Ishikawa (cell line): Measurements from ENCODE around the gene PDE6B.

ENCODE experiments used
- CEBPB ChIP-seq: IDR thresholded peaks from 2 replicates; pipeline ENCODE4 v1.6.1; 2012
- CREB1 ChIP-seq: IDR thresholded peaks from 2 replicates; pipeline ENCODE4 v1.6.1; 2012; ENCODE audit warnings: low read depth
- EGR1 ChIP-seq: IDR thresholded peaks from 2 replicates; pipeline ENCODE4 v1.6.1; 2012
- EP300 ChIP-seq: IDR thresholded peaks from 2 replicates; pipeline ENCODE4 v1.6.1; 2012; ENCODE audit warnings: borderline replicate concordance
- FOXM1 ChIP-seq: IDR thresholded peaks from 2 replicates; pipeline ENCODE4 v1.6.1; 2012; ENCODE audit warnings: low read depth, borderline replicate concordance
- MAX ChIP-seq: IDR thresholded peaks from 2 replicates; pipeline ENCODE4 v1.6.1; 2012
- NFIC ChIP-seq: IDR thresholded peaks from 2 replicates; pipeline ENCODE4 v1.6.1; 2012
- RAD21 ChIP-seq: IDR thresholded peaks from 2 replicates; pipeline ENCODE4 v1.6.1; 2012; ENCODE audit warnings: low read depth
- REST ChIP-seq: IDR thresholded peaks from 2 replicates; pipeline ENCODE4 v1.6.1; 2012; ENCODE audit warnings: low read depth, mild to moderate bottlenecking
- TAF1 ChIP-seq: IDR thresholded peaks from 2 replicates; pipeline ENCODE4 v1.6.1; 2012; ENCODE audit warnings: low read depth, mild to moderate bottlenecking
- TCF12 ChIP-seq: IDR thresholded peaks from 2 replicates; pipeline ENCODE4 v1.6.1; 2012; ENCODE audit warnings: low read depth
- TEAD4 ChIP-seq: IDR thresholded peaks from 2 replicates; pipeline ENCODE4 v1.6.1; 2012
- USF1 ChIP-seq: IDR thresholded peaks from 2 replicates; pipeline ENCODE4 v1.6.1; 2012
- YY1 ChIP-seq: IDR thresholded peaks from 2 replicates; pipeline ENCODE4 v1.6.1; 2012; ENCODE audit warnings: low read depth
- ZBTB7A ChIP-seq: IDR thresholded peaks from 2 replicates; pipeline ENCODE4 v1.6.1; 2012; ENCODE audit warnings: low read depth

PDE6B gene

GRCh38 chr4:587671-588350 is 37.6 kb upstream of the PDE6B start:
- no peak for TF ChIP-seq MAX
- TF ChIP-seq NFIC: no peak
- TF ChIP-seq TEAD4: no peak
- TF ChIP-seq FOXM1: no peak
- no peak for TF ChIP-seq EP300
- TF ChIP-seq REST: no peak
- TF ChIP-seq RAD21: no peak
- TF ChIP-seq USF1: no peak
- no peak for TF ChIP-seq YY1
- TF ChIP-seq CEBPB: no peak
- TF ChIP-seq TCF12: no peak
- no peak for TF ChIP-seq TAF1

- TF ChIP-seq REST: no peak
Observed at GRCh38 chr4:588351-588849, 37.0 kb upstream of the PDE6B start.

GRCh38 chr4:589219-589963 is 36.0 kb upstream of the PDE6B start:
- TF ChIP-seq YY1 (no peak), RAD21 (no peak), TEAD4 (no peak), EGR1 (no peak), TAF1 (no peak), USF1 (no peak), FOXM1 (no peak)

- TF ChIP-seq YY1 (no peak), CREB1 (no peak), ZBTB7A (no peak), RAD21 (no peak), REST (no peak), TCF12 (no peak), NFIC (no peak), EP300 (no peak), MAX (no peak), CEBPB (no peak), EGR1 (no peak), TAF1 (no peak)
Observed at GRCh38 chr4:590313-590841, 35.0 kb upstream of the PDE6B start.
